ENCODE measurements around the gene TRAF3.
A peak's percentile ranks its signal among the peaks of the same experiment; 100 is the strongest.
"Not testable (repeated sequence)": the region's sequence is repeated elsewhere in the genome, so short reads cannot be mapped to it uniquely, and the experiment has no call there.

TRAF3 gene

GRCh38 chr14:102896735-102897134 is 119.5 kb downstream of the TRAF3 start:
- not testable (repeated sequence) for DNase-seq

- no peak for DNase-seq
These were observed 120.2 kb downstream of the TRAF3 start for GRCh38 chr14:102897299-102898027.

- no peak for DNase-seq
These were observed 121.0 kb downstream of the TRAF3 start for GRCh38 chr14:102898298-102898697.

- no peak for DNase-seq
These were observed 121.7 kb downstream of the TRAF3 start for GRCh38 chr14:102898776-102899515.

GRCh38 chr14:102899516-102899900 is 122.3 kb downstream of the TRAF3 start:
- no peak for DNase-seq

GRCh38 chr14:102900631-102901571 is 123.7 kb downstream of the TRAF3 start:
- no peak for DNase-seq

GRCh38 chr14:102901633-102902032 is 124.4 kb downstream of the TRAF3 start:
- DNase-seq, result no peak

GRCh38 chr14:102902086-102902485 is 124.8 kb downstream of the TRAF3 start:
- DNase-seq, result no peak

- peak; percentile 70 for DNase-seq
These were observed 125.4 kb downstream of the TRAF3 start for GRCh38 chr14:102902523-102903247.

GRCh38 chr14:102903248-102903888 is 126.1 kb downstream of the TRAF3 start:
- DNase-seq, result no peak

- no peak for DNase-seq
These were observed 126.8 kb downstream of the TRAF3 start for GRCh38 chr14:102903889-102904512.

GRCh38 chr14:102905116-102906108 is 128.2 kb downstream of the TRAF3 start:
- no peak for DNase-seq

- DNase-seq, result no peak
These were observed 129.5 kb downstream of the TRAF3 start for GRCh38 chr14:102906616-102907302.

- DNase-seq, result no peak
These were observed 130.1 kb downstream of the TRAF3 start for GRCh38 chr14:102907303-102907844.

GRCh38 chr14:102907980-102908730 is 130.9 kb downstream of the TRAF3 start:
- no peak for DNase-seq

GRCh38 chr14:102908766-102909455 is 131.7 kb downstream of the TRAF3 start:
- no peak for DNase-seq

- no peak for DNase-seq
These were observed 132.2 kb downstream of the TRAF3 start for GRCh38 chr14:102909462-102909861.

GRCh38 chr14:102909911-102910310 is 132.7 kb downstream of the TRAF3 start:
- DNase-seq, result no peak

Data from NCI-H2171 (cell line).